ENCODE results near the gene CAMK1D.
A peak's percentile ranks its signal among the peaks of the same experiment; 100 is the strongest.

CAMK1D gene

DNA sequence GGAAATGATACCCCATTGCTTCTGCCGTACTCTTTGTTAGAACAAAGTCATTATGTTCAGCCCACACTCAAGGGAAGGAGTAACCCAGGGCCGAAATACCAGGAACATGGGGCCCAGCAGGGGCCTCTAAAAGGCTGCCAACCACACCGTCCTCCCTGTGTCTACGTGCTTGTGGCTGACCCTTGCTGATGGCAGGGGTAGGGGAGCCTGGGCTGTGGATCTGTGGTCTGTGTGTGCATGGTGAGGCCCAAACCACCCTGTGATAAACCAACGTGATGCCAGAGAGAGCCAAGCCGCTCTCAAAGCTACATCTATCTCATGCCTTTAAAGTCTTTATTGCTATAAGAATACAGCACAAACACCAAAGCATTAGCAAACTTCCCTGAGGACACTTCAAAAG is 493.0 kb downstream of the CAMK1D start:
- no peak for TF ChIP-seq SNAI2 (CRISPR knock-in tag; IDR thresholded peaks at IDR 0.05)
- no peak for ATAC-seq

DNA sequence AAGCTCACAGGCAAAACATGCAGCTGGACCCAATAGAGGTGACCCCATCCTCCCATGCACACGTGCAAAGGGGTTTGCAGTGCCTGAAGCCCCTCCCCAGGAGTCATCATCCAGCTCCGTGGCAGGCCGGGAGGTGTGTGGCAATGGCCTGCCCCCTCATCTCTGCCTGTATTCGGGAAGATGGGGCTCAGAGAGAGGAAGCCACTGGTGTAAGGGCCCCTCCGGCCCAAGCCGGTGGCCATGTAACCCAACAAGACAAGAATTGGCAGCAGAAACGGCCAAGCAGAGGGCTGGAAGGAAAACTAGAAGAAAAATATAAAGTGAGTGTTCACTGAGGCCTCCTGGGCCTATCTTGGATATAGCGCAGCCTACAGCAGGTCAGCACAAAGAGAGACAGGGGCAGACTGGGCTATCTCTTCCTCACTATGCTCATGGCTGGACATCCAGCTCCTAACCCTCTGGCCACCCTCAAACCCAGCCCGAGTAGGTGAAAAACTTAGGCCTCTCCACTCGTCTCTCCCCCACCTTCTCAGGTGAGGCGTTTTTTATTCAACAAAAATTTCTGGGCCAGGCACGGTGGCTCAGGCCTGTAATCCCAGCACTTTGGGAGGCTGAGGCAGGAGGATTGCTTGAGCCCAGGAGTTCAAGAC is 494.1 kb downstream of the CAMK1D start:
- no peak for ATAC-seq
- TF ChIP-seq ZC3H10 (CRISPR knock-in tag; IDR thresholded peaks at IDR 0.05) (no peak), ZFP30 (CRISPR knock-in tag; IDR thresholded peaks at IDR 0.05) (no peak), ZNF565 (CRISPR knock-in tag; conservative IDR thresholded peaks at IDR 0.05; ENCODE audit: low read depth) (no peak), ESRRG (CRISPR knock-in tag; IDR thresholded peaks at IDR 0.05) (no peak), CSDC2 (CRISPR knock-in tag; IDR thresholded peaks at IDR 0.05) (no peak), PPARA (CRISPR knock-in tag; IDR thresholded peaks at IDR 0.05; ENCODE audit: borderline replicate concordance) (no peak), ZNF70 (CRISPR knock-in tag; IDR thresholded peaks at IDR 0.05) (no peak)

DNA sequence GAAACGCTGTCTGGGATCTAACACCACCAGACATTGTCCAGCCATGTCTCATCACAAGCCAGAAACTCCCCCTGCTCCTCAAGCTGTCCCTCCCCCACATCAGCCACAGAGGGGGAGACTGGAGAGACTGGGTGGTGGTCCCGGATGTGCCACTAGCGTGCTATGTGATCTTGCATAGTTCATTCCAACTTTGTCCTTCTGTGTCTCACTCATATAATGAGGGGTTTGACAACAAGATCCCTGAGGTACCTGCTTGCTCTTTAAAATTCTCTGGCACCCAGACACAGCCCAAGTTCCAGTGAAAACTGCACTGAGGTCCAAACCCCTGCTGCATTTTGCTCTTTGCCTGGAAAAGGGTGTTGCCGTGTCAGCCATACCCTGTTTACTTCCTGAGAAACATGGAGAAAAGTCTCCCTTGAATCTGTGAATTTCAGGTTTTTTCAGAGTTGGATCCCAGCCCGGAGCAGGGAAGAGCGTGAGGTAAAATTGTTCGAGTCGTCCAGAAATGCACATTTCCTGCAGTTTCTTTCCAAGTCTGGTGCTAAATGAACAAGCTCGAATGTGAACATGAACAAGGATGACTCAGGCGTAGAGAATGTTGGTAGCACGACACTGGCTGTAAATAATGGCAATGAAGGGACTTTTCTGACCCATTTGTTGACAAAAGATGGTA is 495.6 kb downstream of the CAMK1D start:
- ATAC-seq, result peak; percentile 85
- TF ChIP-seq, protein P1, sequence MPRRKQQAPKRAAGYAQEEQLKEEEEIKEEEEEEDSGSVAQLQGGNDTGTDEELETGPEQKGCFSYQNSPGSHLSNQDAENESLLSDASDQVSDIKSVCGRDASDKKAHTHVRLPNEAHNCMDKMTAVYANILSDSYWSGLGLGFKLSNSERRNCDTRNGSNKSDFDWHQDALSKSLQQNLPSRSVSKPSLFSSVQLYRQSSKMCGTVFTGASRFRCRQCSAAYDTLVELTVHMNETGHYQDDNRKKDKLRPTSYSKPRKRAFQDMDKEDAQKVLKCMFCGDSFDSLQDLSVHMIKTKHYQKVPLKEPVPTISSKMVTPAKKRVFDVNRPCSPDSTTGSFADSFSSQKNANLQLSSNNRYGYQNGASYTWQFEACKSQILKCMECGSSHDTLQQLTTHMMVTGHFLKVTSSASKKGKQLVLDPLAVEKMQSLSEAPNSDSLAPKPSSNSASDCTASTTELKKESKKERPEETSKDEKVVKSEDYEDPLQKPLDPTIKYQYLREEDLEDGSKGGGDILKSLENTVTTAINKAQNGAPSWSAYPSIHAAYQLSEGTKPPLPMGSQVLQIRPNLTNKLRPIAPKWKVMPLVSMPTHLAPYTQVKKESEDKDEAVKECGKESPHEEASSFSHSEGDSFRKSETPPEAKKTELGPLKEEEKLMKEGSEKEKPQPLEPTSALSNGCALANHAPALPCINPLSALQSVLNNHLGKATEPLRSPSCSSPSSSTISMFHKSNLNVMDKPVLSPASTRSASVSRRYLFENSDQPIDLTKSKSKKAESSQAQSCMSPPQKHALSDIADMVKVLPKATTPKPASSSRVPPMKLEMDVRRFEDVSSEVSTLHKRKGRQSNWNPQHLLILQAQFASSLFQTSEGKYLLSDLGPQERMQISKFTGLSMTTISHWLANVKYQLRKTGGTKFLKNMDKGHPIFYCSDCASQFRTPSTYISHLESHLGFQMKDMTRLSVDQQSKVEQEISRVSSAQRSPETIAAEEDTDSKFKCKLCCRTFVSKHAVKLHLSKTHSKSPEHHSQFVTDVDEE (CRISPR knock-in tag; IDR thresholded peaks at IDR 0.05), result no peak
- no peak for TF ChIP-seq ESRRG (CRISPR knock-in tag; IDR thresholded peaks at IDR 0.05)
- no peak for TF ChIP-seq SNAI2 (CRISPR knock-in tag; IDR thresholded peaks at IDR 0.05)
- no peak for TF ChIP-seq CSDC2 (CRISPR knock-in tag; IDR thresholded peaks at IDR 0.05)
- TF ChIP-seq ISL1 (CRISPR knock-in tag; IDR thresholded peaks at IDR 0.05), result peak; percentile 51; the same call in 1 of the 2 replicates
- TF ChIP-seq BACH2 (CRISPR knock-in tag; IDR thresholded peaks at IDR 0.05; ENCODE audit: borderline replicate concordance), result no peak
- no peak for TF ChIP-seq TOX (CRISPR knock-in tag; IDR thresholded peaks at IDR 0.05; ENCODE audit: borderline replicate concordance)

DNA sequence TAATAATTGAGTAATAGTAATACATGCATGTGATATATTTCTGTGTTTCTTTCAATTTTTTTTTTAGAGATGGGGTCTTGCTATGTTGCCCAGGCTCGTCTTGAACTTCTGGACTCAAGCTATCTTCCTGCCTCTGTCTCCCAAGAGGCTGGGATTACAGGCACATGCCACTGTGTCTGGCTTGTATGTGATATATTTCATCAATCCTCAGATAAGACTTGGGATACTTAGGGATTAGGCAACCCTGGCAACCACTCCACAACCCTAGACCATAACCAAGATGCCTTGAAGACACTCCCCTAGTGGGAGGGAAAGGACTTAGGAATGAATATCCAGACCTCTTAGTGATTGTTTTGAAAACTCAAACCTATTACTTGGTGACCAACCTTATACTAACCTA is 497.4 kb downstream of the CAMK1D start:
- no peak for ATAC-seq
- TF ChIP-seq GLIS3 (CRISPR knock-in tag; IDR thresholded peaks at IDR 0.05), result no peak

DNA sequence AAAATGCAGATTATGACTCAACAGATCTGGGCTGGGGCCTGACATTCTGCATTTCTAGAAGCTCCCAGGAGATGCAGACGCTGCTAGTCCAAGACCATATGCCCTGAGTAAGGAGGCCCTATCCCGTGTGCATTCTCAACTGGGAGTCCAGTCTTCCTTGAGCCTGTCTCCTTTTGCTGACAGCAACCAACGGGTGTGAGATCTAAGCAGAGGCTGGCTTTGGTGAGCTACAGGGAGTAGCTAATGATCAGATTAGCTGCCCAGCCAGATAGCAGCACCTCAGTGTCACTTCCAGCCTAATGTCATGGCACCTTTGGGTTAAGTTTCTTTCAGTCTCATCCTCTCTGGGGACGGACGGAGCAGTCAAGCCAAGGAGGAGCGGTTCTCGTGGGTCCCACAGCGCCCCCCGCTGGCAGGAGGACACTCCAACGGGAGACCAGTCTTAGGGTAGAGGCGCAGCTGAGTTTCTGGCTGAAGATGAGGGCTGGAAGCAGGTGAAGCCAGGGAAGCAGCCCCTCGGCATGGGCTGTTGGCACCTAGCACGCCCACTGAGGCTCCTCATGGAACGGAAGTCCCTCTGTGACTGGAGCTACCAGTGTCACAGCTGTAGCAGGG is 498.1 kb downstream of the CAMK1D start:
- TF ChIP-seq, protein P2, sequence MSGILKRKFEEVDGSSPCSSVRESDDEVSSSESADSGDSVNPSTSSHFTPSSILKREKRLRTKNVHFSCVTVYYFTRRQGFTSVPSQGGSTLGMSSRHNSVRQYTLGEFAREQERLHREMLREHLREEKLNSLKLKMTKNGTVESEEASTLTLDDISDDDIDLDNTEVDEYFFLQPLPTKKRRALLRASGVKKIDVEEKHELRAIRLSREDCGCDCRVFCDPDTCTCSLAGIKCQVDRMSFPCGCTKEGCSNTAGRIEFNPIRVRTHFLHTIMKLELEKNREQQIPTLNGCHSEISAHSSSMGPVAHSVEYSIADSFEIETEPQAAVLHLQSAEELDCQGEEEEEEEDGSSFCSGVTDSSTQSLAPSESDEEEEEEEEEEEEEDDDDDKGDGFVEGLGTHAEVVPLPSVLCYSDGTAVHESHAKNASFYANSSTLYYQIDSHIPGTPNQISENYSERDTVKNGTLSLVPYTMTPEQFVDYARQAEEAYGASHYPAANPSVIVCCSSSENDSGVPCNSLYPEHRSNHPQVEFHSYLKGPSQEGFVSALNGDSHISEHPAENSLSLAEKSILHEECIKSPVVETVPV (CRISPR knock-in tag; IDR thresholded peaks at IDR 0.05), result no peak
- TF ChIP-seq ZC3H10 (CRISPR knock-in tag; IDR thresholded peaks at IDR 0.05) (no peak), OSR1 (CRISPR knock-in tag; IDR thresholded peaks at IDR 0.05) (no peak), ZNF565 (CRISPR knock-in tag; conservative IDR thresholded peaks at IDR 0.05; ENCODE audit: low read depth) (no peak), ARNTL (CRISPR knock-in tag; IDR thresholded peaks at IDR 0.05; ENCODE audit: borderline replicate concordance, low read depth) (no peak), TOX (CRISPR knock-in tag; IDR thresholded peaks at IDR 0.05; ENCODE audit: borderline replicate concordance) (no peak), PPARA (CRISPR knock-in tag; IDR thresholded peaks at IDR 0.05; ENCODE audit: borderline replicate concordance) (no peak), SNAI2 (CRISPR knock-in tag; IDR thresholded peaks at IDR 0.05) (no peak), BACH2 (CRISPR knock-in tag; IDR thresholded peaks at IDR 0.05; ENCODE audit: borderline replicate concordance) (no peak), GLIS3 (CRISPR knock-in tag; IDR thresholded peaks at IDR 0.05) (no peak), ZNF70 (CRISPR knock-in tag; IDR thresholded peaks at IDR 0.05) (no peak), ISL1 (CRISPR knock-in tag; IDR thresholded peaks at IDR 0.05) (no peak)
- TF ChIP-seq, protein P3, sequence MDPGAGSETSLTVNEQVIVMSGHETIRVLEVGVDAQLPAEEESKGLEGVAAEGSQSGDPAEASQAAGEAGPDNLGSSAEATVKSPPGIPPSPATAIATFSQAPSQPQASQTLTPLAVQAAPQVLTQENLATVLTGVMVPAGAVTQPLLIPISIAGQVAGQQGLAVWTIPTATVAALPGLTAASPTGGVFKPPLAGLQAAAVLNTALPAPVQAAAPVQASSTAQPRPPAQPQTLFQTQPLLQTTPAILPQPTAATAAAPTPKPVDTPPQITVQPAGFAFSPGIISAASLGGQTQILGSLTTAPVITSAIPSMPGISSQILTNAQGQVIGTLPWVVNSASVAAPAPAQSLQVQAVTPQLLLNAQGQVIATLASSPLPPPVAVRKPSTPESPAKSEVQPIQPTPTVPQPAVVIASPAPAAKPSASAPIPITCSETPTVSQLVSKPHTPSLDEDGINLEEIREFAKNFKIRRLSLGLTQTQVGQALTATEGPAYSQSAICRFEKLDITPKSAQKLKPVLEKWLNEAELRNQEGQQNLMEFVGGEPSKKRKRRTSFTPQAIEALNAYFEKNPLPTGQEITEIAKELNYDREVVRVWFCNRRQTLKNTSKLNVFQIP (CRISPR knock-in tag; IDR thresholded peaks at IDR 0.05; ENCODE audit: borderline replicate concordance, low read depth), result no peak
- TF ChIP-seq, protein P1 (CRISPR knock-in tag; IDR thresholded peaks at IDR 0.05), result no peak
- TF ChIP-seq, protein P4, sequence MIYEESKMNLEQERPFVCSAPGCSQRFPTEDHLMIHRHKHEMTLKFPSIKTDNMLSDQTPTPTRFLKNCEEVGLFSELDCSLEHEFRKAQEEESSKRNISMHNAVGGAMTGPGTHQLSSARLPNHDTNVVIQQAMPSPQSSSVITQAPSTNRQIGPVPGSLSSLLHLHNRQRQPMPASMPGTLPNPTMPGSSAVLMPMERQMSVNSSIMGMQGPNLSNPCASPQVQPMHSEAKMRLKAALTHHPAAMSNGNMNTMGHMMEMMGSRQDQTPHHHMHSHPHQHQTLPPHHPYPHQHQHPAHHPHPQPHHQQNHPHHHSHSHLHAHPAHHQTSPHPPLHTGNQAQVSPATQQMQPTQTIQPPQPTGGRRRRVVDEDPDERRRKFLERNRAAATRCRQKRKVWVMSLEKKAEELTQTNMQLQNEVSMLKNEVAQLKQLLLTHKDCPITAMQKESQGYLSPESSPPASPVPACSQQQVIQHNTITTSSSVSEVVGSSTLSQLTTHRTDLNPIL (CRISPR knock-in tag; IDR thresholded peaks at IDR 0.05; ENCODE audit: low read depth), result no peak
- ATAC-seq, result peak; percentile 28; the same call in 1 of the 3 replicates

All from SK-N-SH treated with all-trans-retinoic acid at 6 μM for 48 hours (cell line).